Measurements from ENCODE around the gene PLEKHH1. TPM values are rescaled to one million over a fixed set of nuclear protein-coding genes. Genes with fewer than 3 reads are reported as not detected.

The PLEKHH1 gene
- total RNA-seq (2021; ENCODE audit: unreplicated experiment) (6.7 TPM), Bru-seq, nascent RNA (percentile 48 among the genes with signal in this experiment), BruChase-seq, experiment 1, labeled RNA remaining after a 2-hour chase (percentile 53 among the genes with signal in this experiment), BruChase-seq, experiment 2, labeled RNA remaining after a 6-hour chase (percentile 55 among the genes with signal in this experiment)
- polyA plus RNA-seq (2012; ENCODE audit: insufficient read length) = 3.1 TPM
- long read RNA-seq, partial matches to known transcripts = 0 of 1 reads
- long read RNA-seq, other reads (novel, unspliced or antisense) = 1 of 1 reads

DNA sequence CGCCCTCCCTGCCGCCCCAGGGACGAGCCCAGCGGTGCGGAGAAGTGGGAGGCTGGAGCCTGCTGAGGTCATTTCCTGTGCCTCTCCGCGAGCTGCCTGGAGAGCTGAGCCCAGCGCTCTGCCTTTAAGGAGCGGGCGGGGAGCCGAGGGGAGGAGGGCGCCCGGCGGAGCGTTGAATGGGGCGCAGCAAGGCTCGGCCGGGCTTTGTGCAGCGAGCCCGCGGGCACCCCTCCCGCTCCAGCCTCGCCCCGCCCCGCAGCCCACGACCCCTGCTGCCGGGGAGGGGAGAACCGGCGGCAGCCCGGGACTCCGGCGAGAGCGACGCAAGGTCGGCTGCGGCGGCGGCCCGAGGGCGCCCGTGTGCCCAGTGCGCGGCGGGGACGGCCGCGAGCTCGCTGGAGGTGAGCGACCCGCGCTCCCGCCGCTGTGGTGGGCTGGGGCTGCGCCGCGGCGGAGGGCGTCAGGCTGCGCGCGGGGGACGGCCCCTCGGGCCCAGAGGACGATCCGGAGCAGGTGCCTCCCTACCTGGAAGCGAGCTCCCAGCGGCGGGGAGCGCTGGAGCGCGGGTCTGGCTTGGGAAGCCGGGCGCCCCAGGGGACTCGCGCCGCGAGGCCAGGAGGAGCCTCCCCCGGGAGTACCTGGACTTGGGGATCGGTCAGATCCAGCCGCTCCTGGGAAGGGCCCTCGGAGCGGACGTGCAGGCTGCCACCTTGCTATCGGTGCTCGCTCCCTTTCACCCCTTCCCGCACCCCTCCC lies at the start of gene PLEKHH1:
Gene PLEKHH1, plus strand, starts transcription at position 293 of the 756 bp plus-strand sequence. CDS start 8,578 bp downstream, outside the sequence.
- ChIA-PET POLR2A (interaction anchor here (0.6 kb wide), 1 partner anchor 10 kb away, joined by 4 read pairs; no protein-coding TSS in a partner anchor), CTCF (no interaction called here)
- TF ChIP-seq, protein P1, sequence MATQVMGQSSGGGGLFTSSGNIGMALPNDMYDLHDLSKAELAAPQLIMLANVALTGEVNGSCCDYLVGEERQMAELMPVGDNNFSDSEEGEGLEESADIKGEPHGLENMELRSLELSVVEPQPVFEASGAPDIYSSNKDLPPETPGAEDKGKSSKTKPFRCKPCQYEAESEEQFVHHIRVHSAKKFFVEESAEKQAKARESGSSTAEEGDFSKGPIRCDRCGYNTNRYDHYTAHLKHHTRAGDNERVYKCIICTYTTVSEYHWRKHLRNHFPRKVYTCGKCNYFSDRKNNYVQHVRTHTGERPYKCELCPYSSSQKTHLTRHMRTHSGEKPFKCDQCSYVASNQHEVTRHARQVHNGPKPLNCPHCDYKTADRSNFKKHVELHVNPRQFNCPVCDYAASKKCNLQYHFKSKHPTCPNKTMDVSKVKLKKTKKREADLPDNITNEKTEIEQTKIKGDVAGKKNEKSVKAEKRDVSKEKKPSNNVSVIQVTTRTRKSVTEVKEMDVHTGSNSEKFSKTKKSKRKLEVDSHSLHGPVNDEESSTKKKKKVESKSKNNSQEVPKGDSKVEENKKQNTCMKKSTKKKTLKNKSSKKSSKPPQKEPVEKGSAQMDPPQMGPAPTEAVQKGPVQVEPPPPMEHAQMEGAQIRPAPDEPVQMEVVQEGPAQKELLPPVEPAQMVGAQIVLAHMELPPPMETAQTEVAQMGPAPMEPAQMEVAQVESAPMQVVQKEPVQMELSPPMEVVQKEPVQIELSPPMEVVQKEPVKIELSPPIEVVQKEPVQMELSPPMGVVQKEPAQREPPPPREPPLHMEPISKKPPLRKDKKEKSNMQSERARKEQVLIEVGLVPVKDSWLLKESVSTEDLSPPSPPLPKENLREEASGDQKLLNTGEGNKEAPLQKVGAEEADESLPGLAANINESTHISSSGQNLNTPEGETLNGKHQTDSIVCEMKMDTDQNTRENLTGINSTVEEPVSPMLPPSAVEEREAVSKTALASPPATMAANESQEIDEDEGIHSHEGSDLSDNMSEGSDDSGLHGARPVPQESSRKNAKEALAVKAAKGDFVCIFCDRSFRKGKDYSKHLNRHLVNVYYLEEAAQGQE (IDR thresholded peaks at IDR 0.05; ENCODE audit: insufficient read depth in 1 of 2, low read depth in 2 of 2, low read length in 1 of 2) = no peak
- TF ChIP-seq POLR2AphosphoS5 (IDR thresholded peaks at IDR 0.05; ENCODE audit: low read depth, low read length) (peak; percentile 37), SIN3A (IDR thresholded peaks at IDR 0.05; ENCODE audit: borderline replicate concordance, insufficient read depth, low read depth, low read length) (no peak)
- TF ChIP-seq, protein P2, sequence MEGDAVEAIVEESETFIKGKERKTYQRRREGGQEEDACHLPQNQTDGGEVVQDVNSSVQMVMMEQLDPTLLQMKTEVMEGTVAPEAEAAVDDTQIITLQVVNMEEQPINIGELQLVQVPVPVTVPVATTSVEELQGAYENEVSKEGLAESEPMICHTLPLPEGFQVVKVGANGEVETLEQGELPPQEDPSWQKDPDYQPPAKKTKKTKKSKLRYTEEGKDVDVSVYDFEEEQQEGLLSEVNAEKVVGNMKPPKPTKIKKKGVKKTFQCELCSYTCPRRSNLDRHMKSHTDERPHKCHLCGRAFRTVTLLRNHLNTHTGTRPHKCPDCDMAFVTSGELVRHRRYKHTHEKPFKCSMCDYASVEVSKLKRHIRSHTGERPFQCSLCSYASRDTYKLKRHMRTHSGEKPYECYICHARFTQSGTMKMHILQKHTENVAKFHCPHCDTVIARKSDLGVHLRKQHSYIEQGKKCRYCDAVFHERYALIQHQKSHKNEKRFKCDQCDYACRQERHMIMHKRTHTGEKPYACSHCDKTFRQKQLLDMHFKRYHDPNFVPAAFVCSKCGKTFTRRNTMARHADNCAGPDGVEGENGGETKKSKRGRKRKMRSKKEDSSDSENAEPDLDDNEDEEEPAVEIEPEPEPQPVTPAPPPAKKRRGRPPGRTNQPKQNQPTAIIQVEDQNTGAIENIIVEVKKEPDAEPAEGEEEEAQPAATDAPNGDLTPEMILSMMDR (IDR thresholded peaks at IDR 0.05) = 0 out of 2 replicates have a peak, but pooled peaks have one; percentile 7
- intact Hi-C loops (cut with micrococcal nuclease; ENCODE audit: unreplicated experiment) = no loop called here
- Histone ChIP-seq H3K27ac (ENCODE audit: low read length) (peak within 1 kb of the TSS; percentile 70), H3K36me3 (ENCODE audit: control insufficient read depth, insufficient read depth, low read length) (no peaks in the 10 kb centered on the region; the same call in 1 of the 2 replicates), H3K27me3 (ENCODE audit: control insufficient read depth, insufficient read depth, low read length) (no peaks in the 10 kb centered on the region), H3K4me3 (ENCODE audit: low read depth in 2 of 2, low read length in 2 of 2) (peak within 1 kb of the TSS; percentile 52 to 54), H3K4me1 (ENCODE audit: control insufficient read depth, insufficient read depth, low read length) (no peaks in the 10 kb centered on the region), H3K9me3 (ENCODE audit: control insufficient read depth, insufficient read depth, low read depth, low read length) (no peaks in the 10 kb centered on the region)
- no TSS peak for BruUV-seq (replicated peaks)
- no peak for DNase-seq (ENCODE audit: low read depth, low spot score)
- in situ Hi-C loops (cut with HindIII; ENCODE audit: low pct_unique_long_range_greater_than_20kb, low sequenced_read_pairs) = no loop called here
- ATAC-seq = peak; percentile 97

DNA sequence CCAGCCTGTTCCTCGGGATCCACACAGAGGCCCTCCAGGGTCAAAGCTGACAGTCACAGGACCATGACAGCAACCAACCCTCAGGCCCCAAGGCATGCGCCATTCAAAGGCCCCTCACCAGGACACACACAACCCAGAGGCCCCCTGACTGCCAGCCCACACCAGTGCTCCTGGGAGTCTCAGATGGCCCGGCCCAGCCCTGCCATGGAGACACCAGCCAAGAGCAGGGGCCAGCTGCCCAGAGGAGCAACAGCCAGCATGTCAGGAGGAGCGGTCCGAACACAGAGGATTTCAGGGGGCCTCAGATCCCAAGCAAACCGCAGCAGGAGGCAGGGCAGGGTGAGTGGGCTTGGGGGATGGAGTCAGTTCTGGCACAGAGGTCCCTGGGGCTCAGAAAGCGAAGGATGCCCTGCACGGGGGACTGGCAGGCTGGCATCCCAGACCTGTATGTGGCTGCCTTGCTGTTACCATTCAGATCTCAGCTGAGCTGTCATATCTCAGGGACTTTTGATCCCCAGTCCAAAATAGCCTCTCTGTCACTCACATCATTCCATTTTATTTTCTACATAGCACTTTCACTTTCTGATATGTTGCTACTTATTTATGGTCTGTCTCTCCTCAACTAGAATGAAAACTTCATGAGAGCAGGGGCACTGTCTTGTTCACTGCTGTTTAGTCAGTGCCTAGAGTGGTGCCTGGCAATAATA lies 49.4 kb upstream of the PLEKHH1 start:
- no peak for TF ChIP-seq POLR2AphosphoS5 (IDR thresholded peaks at IDR 0.05; ENCODE audit: low read depth, low read length)
- TF ChIP-seq, protein P1 (IDR thresholded peaks at IDR 0.05; ENCODE audit: insufficient read depth in 1 of 2, low read depth in 2 of 2, low read length in 1 of 2) = no peak
- no peak for TF ChIP-seq TCF7L2 (IDR thresholded peaks at IDR 0.05; ENCODE audit: low read depth, low read length)
- TF ChIP-seq, protein P2 (IDR thresholded peaks at IDR 0.05) = no peak
- TF ChIP-seq SIN3A (IDR thresholded peaks at IDR 0.05; ENCODE audit: borderline replicate concordance, insufficient read depth, low read depth, low read length) = no peak
- POLR2A ChIA-PET = no interaction called here
- Histone ChIP-seq H3K4me3 (ENCODE audit: low read depth in 2 of 2, low read length in 2 of 2) (no peak overlapping the region), H3K4me1 (ENCODE audit: control insufficient read depth, insufficient read depth, low read length) (no peaks in the 10 kb centered on the region), H3K36me3 (ENCODE audit: control insufficient read depth, insufficient read depth, low read length) (no peaks in the 10 kb centered on the region), H3K9me3 (ENCODE audit: control insufficient read depth, insufficient read depth, low read depth, low read length) (no peaks in the 10 kb centered on the region), H3K27me3 (ENCODE audit: control insufficient read depth, insufficient read depth, low read length) (no peaks in the 10 kb centered on the region), H3K27ac (ENCODE audit: low read length) (no peak overlapping the region)
- CTCF ChIA-PET = no interaction called here
- in situ Hi-C loops (cut with HindIII; ENCODE audit: low pct_unique_long_range_greater_than_20kb, low sequenced_read_pairs) = no loop called here
- intact Hi-C loops (cut with micrococcal nuclease; ENCODE audit: unreplicated experiment) = no loop called here
- no TSS peak for BruUV-seq (replicated peaks)
- DNase-seq (ENCODE audit: low read depth, low spot score) (no peak), ATAC-seq (no peak)

Measured in Panc1 (cell line).